ENCODE data around the gene C1orf146. TPM values are rescaled to one million over a fixed set of nuclear protein-coding genes. Genes with fewer than 3 reads are reported as not detected.
"Not testable (repeated sequence)": the region's sequence is repeated elsewhere in the genome, so short reads cannot be mapped to it uniquely, and the experiment has no call there.

The C1orf146 gene
- total RNA-seq, 1 donor from 2014 or later, result not detected

DNA sequence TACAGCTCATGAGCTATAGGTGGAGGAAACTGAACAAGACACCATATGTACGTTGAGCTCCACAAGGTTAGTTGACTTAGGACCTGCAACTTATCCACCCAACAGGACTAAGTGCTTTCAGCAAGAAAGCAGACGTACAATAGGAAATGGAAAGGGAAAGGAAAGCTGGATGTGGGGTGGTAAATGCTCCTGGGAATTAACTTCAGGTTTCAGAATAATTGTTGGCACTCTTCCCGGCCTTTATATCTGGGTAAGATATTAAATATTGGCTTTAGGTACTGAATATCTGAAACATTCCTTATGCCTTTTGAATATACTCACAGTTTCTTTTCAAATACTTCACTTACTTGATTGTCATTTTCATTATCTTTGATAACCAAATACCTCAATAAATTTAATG is 44.8 kb downstream of the C1orf146 start:
- TF ChIP-seq, protein P1, sequence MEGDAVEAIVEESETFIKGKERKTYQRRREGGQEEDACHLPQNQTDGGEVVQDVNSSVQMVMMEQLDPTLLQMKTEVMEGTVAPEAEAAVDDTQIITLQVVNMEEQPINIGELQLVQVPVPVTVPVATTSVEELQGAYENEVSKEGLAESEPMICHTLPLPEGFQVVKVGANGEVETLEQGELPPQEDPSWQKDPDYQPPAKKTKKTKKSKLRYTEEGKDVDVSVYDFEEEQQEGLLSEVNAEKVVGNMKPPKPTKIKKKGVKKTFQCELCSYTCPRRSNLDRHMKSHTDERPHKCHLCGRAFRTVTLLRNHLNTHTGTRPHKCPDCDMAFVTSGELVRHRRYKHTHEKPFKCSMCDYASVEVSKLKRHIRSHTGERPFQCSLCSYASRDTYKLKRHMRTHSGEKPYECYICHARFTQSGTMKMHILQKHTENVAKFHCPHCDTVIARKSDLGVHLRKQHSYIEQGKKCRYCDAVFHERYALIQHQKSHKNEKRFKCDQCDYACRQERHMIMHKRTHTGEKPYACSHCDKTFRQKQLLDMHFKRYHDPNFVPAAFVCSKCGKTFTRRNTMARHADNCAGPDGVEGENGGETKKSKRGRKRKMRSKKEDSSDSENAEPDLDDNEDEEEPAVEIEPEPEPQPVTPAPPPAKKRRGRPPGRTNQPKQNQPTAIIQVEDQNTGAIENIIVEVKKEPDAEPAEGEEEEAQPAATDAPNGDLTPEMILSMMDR (IDR thresholded peaks at IDR 0.05; ENCODE audit: partially characterized antibody, unreplicated experiment), result no peak
- Mint-ChIP-seq H3K4me3 (ENCODE audit: unreplicated experiment) (no peak overlapping the region), H3K9me3 (ENCODE audit: unreplicated experiment) (no peaks in the 10 kb centered on the region), H3K27ac (ENCODE audit: unreplicated experiment) (no peak overlapping the region), H3K4me1 (ENCODE audit: low read depth, unreplicated experiment) (no peaks in the 10 kb centered on the region), H3K27me3 (ENCODE audit: unreplicated experiment) (no peaks in the 10 kb centered on the region), H3K36me3 (ENCODE audit: unreplicated experiment) (no peaks in the 10 kb centered on the region)
- no peak for DNase-seq

DNA sequence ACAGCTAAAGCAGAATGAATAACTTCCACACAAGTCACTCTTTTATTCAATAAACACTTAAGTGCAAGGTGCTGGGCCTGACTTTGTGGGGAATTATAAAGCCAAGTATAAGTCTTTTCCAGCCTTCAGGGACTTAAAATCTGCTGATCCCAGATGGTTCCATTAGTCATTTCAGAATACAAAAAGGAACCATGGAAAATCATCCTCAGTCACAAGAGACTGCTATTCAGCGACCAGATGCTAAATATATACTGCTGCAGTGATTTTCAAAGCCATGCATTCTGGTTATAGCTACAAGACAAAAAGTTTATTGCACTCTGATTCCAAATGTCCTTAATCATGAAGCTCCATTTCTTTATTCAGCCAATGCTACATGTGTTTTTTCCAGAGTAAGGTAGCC is 55.3 kb downstream of the C1orf146 start:
- no peaks in the 10 kb centered on the region for H3K9me3 Mint-ChIP-seq (ENCODE audit: unreplicated experiment)
- no peaks in the 10 kb centered on the region for H3K36me3 Mint-ChIP-seq (ENCODE audit: unreplicated experiment)
- H3K27me3 Mint-ChIP-seq (ENCODE audit: unreplicated experiment), result no peaks in the 10 kb centered on the region
- TF ChIP-seq, protein P1 (IDR thresholded peaks at IDR 0.05; ENCODE audit: partially characterized antibody, unreplicated experiment), result no peak
- no peak for DNase-seq
- H3K27ac Mint-ChIP-seq (ENCODE audit: unreplicated experiment), result peak overlapping the region; percentile 87
- no peak overlapping the region for H3K4me3 Mint-ChIP-seq (ENCODE audit: unreplicated experiment)
- H3K4me1 Mint-ChIP-seq (ENCODE audit: low read depth, unreplicated experiment), result peaks cover 22% of the 10 kb centered on the region

DNA sequence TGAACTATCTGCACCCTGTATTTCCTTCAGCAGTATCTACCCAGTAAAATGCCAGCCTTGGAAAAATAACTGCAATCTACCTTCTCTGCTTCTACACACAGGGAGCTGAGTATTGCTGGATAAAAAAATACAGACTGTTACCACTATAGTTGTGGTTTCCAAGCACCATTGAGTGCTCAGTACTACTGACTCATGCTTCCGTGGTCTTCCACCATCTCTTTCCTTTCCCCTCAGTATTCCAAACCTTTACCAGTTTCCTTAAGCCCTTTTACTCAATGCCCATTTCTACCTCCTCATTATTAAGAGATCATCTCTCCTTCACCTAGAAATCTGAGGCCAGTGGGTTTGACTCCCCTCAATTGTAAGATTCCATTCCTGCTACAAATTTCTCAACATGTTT is 57.2 kb downstream of the C1orf146 start:
- no peak for DNase-seq
- no peaks in the 10 kb centered on the region for H3K27me3 Mint-ChIP-seq (ENCODE audit: unreplicated experiment)
- no peak overlapping the region for H3K4me3 Mint-ChIP-seq (ENCODE audit: unreplicated experiment)
- TF ChIP-seq, protein P1 (IDR thresholded peaks at IDR 0.05; ENCODE audit: partially characterized antibody, unreplicated experiment), result no peak
- H3K36me3 Mint-ChIP-seq (ENCODE audit: unreplicated experiment), result no peaks in the 10 kb centered on the region
- peak overlapping the region; percentile 53 for H3K27ac Mint-ChIP-seq (ENCODE audit: unreplicated experiment)
- H3K9me3 Mint-ChIP-seq (ENCODE audit: unreplicated experiment), result no peaks in the 10 kb centered on the region
- peaks cover 22% of the 10 kb centered on the region for H3K4me1 Mint-ChIP-seq (ENCODE audit: low read depth, unreplicated experiment)

DNA sequence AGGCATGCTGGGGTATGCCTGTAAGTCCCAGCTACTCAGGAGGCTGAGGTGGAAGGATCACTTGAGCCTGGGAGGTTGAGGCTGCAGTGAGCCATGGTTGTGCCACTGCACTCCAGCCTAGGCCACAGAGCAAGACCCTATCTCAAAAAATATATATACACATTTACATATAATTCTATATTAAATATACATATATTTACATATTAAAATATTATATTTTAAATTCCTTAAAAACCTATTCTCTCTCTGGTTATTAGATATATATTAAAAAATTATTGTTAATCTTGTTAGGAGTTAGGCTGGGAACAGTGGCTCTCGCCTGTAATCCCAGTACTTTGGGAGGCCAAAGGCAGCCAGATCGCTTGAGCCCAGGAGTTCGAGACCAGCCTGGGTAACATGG is 58.4 kb downstream of the C1orf146 start:
- H3K36me3 Mint-ChIP-seq (ENCODE audit: unreplicated experiment), result peaks cover 7% of the 10 kb centered on the region
- H3K9me3 Mint-ChIP-seq (ENCODE audit: unreplicated experiment), result no peaks in the 10 kb centered on the region
- DNase-seq, result no peak
- no peaks in the 10 kb centered on the region for H3K27me3 Mint-ChIP-seq (ENCODE audit: unreplicated experiment)
- peaks cover 22% of the 10 kb centered on the region for H3K4me1 Mint-ChIP-seq (ENCODE audit: low read depth, unreplicated experiment)
- TF ChIP-seq, protein P1 (IDR thresholded peaks at IDR 0.05; ENCODE audit: partially characterized antibody, unreplicated experiment), result no peak
- H3K4me3 Mint-ChIP-seq (ENCODE audit: unreplicated experiment), result no peak overlapping the region
- H3K27ac Mint-ChIP-seq (ENCODE audit: unreplicated experiment), result no peak overlapping the region

DNA sequence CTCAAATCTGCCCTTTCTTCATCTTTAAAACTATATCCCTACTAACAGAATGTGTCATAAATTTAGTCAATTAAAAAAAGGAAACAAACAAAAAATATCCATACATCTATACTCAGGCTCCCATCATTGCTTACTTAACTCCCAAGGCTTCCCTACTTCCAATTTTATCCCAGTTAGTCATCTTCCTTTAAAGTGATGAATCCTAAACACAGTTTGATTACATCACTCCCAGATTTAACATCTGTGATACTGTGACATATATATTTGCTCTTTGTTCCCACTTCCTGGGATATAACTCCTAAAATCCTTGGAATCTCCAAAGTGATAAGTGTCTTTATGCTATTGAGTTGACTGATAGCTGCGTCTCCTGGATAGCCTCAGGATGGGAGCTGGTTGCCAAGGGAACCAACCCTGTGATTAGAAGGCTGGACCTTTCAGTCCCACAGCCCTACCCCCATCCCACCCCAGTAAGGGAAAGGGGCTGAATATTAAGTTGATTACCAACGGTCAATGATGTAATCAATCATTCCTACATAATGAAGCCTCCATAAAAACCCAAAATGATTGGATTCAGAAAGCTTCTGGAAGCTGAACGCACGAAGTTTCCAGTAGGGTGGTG is 59.5 kb downstream of the C1orf146 start:
- H3K36me3 Mint-ChIP-seq (ENCODE audit: unreplicated experiment), result peaks cover 7% of the 10 kb centered on the region
- DNase-seq, result no peak
- H3K27ac Mint-ChIP-seq (ENCODE audit: unreplicated experiment), result no peak overlapping the region

DNA sequence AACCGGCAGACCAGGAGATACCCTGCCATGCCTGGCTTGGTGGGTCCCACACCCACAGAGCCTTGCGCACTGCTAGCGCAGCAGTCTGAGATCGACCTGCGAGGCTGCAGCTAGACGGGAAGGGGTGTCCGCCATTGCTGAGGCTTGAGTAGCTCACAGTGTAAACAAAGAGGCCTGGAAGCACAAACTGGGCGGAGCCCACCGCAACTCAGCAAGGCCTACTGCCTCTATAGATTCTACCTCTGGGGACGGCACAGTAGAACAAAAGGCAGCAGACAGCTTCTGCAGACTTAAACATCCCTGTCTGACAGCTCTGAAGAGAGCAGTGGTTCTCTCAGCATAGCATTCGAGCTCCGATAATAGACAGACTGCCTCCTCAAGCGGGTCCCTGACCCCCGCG is 62.1 kb downstream of the C1orf146 start:
- DNase-seq, result not testable (repeated sequence)

More for the DNA sequence above, 59.5 kb downstream of the C1orf146 start:
- H3K9me3 Mint-ChIP-seq (ENCODE audit: unreplicated experiment), result peaks cover under 1% of the 10 kb centered on the region
- TF ChIP-seq, protein P1 (IDR thresholded peaks at IDR 0.05; ENCODE audit: partially characterized antibody, unreplicated experiment), result no peak
- peaks cover 14% of the 10 kb centered on the region for H3K4me1 Mint-ChIP-seq (ENCODE audit: low read depth, unreplicated experiment)
- no peaks in the 10 kb centered on the region for H3K27me3 Mint-ChIP-seq (ENCODE audit: unreplicated experiment)
- no peak overlapping the region for H3K4me3 Mint-ChIP-seq (ENCODE audit: unreplicated experiment)

DNA sequence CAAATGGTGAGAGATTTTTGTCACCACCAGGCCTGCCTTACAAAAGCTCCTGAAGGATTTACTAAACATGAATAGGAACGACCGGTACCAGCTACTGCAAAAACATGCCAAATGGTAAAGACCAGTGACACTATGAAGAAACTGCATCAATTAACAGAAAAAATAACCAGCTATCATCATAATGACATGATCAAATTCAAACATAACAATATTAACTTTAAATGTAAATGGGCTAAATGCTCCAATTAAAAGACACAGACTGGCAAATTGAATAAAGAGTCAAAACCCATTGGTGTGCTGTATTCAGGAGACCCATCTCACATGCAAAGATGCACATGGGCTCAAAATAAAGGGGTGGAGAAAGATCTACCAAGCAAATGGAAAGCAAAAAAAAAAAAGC is 63.7 kb downstream of the C1orf146 start:
- peaks cover 14% of the 10 kb centered on the region for H3K36me3 Mint-ChIP-seq (ENCODE audit: unreplicated experiment)
- H3K27ac Mint-ChIP-seq (ENCODE audit: unreplicated experiment); H3K4me1 Mint-ChIP-seq (ENCODE audit: low read depth, unreplicated experiment); H3K4me3 Mint-ChIP-seq (ENCODE audit: unreplicated experiment); H3K27me3 Mint-ChIP-seq (ENCODE audit: unreplicated experiment); DNase-seq; H3K9me3 Mint-ChIP-seq (ENCODE audit: unreplicated experiment): not testable (repeated sequence)

More for the DNA sequence above, 62.1 kb downstream of the C1orf146 start:
- not testable (repeated sequence) for H3K4me1 Mint-ChIP-seq (ENCODE audit: low read depth, unreplicated experiment); H3K27me3 Mint-ChIP-seq (ENCODE audit: unreplicated experiment); H3K27ac Mint-ChIP-seq (ENCODE audit: unreplicated experiment); H3K4me3 Mint-ChIP-seq (ENCODE audit: unreplicated experiment); H3K9me3 Mint-ChIP-seq (ENCODE audit: unreplicated experiment)
- peaks cover 14% of the 10 kb centered on the region for H3K36me3 Mint-ChIP-seq (ENCODE audit: unreplicated experiment)

All from glutamatergic neuron (in vitro differentiated cells).